Peyer's patch (tissue), 4 donors: ENCODE data around the gene PARL. TPM values are rescaled to one million over a fixed set of nuclear protein-coding genes. Genes with fewer than 3 reads are reported as not detected.

ENCODE experiments used
- DNase-seq, 3 donors: peaks; one replicate each; pipeline ENCODE4 v3.0.0-alpha.2; 2017 to 2019
- H3K27ac ChIP-seq, 4 donors: fragments of 200-600 bp; sonication (generic); one replicate each; pipeline ENCODE4 v1.5.1; 2016 to 2019
- H3K27me3 ChIP-seq, 2 donors: fragments of 200-600 bp; sonication (generic); one replicate each; pipeline ENCODE4 v1.5.1; 2019
- H3K36me3 ChIP-seq, 3 donors: fragments of 200-600 bp; sonication (generic); one replicate each; pipeline ENCODE4 v1.5.1; 2016 to 2019
- H3K4me1 ChIP-seq, 4 donors: fragments of 200-600 bp; sonication (generic); one replicate each; pipeline ENCODE4 v1.5.1; 2016 to 2019
- H3K4me3 ChIP-seq, 4 donors: fragments of 200-600 bp; sonication (generic); 1 replicate in 3 of 4; 2 replicates in 1 of 4; pipeline ENCODE4 v1.5.1; 2016 to 2019; ENCODE audit warnings: mild to moderate bottlenecking in 1 of 4
- H3K9me3 ChIP-seq, 4 donors: fragments of 200-600 bp; sonication (generic); one replicate each; pipeline ENCODE4 v1.5.1; 2016 to 2019; ENCODE audit warnings: mild to moderate bottlenecking in 1 of 4
- CTCF ChIP-seq, 6 experiments: fragments of 450-650 bp in 4 of 6; fragments of 200-600 bp in 2 of 6; sonication (generic) in 1 of 6; IDR thresholded peaks; one replicate each; pipeline ENCODE4 v1.5.1; 2017 to 2019; ENCODE audit warnings: antibody characterized with exemption in 6 of 6, mild to moderate bottlenecking in 3 of 6, moderate library complexity in 1 of 6
- POLR2A ChIP-seq, 2 donors: fragments of 450-650 bp; IDR thresholded peaks; one replicate each; pipeline ENCODE4 v1.5.1; 2017; ENCODE audit warnings: antibody characterized with exemption in 2 of 2, mild to moderate bottlenecking in 2 of 2, moderate library complexity in 2 of 2
- total RNA-seq, 4 donors: library from RNA; depleted of rRNA; stranded (reverse); fragments of >200 nt; gene quantifications; one replicate each; pipeline ENCODE4 v1.1.0, GENCODE V29; 2016

The PARL gene
- total RNA-seq, 4 donors from 2014 or later, result 22.3 to 69.9 (median 43.9) TPM

- Histone ChIP-seq H3K4me1 (peaks cover 0 to 10% (median 6%) of the 10 kb centered on the region in 4 donors), H3K4me3 (no peak overlapping the region), H3K36me3 (peaks cover 0 to 49% (median 0%) of the 10 kb centered on the region in 3 donors), H3K27ac (no peak overlapping the region), H3K27me3 (no peaks in the 10 kb centered on the region), H3K9me3 (no peaks in the 10 kb centered on the region)
- TF ChIP-seq POLR2A (IDR thresholded peaks at IDR 0.05), result no peak
- no peak for DNase-seq
Observed at GRCh38 chr3:183828538-183828870, 56.2 kb downstream of the PARL start.

- no peak overlapping the region for H3K27ac ChIP-seq
- peaks cover 0 to 44% (median 0%) of the 10 kb centered on the region in 3 donors for H3K36me3 ChIP-seq
- H3K9me3 ChIP-seq, result no peaks in the 10 kb centered on the region
- H3K4me1 ChIP-seq, result peaks cover 0 to 10% (median 6%) of the 10 kb centered on the region in 4 donors
- no peak overlapping the region for H3K4me3 ChIP-seq
- TF ChIP-seq CTCF (IDR thresholded peaks at IDR 0.05) (no peak), POLR2A (IDR thresholded peaks at IDR 0.05) (no peak)
- no peaks in the 10 kb centered on the region for H3K27me3 ChIP-seq
- DNase-seq, result no peak
Observed at GRCh38 chr3:183827809-183828537, 56.7 kb downstream of the PARL start.

- peaks cover 0 to 10% (median 6%) of the 10 kb centered on the region in 4 donors for H3K4me1 ChIP-seq
- no peaks in the 10 kb centered on the region for H3K9me3 ChIP-seq
- H3K27ac ChIP-seq, result no peak overlapping the region
- H3K4me3 ChIP-seq, result no peak overlapping the region
- peaks cover 0 to 31% (median 0%) of the 10 kb centered on the region in 3 donors for H3K36me3 ChIP-seq
- no peaks in the 10 kb centered on the region for H3K27me3 ChIP-seq
- no peak for DNase-seq
- TF ChIP-seq POLR2A (IDR thresholded peaks at IDR 0.05) (no peak), CTCF (IDR thresholded peaks at IDR 0.05) (no peak)
Observed at GRCh38 chr3:183826448-183827250, 58.0 kb downstream of the PARL start.

GRCh38 chr3:183825456-183826161 is 59.1 kb downstream of the PARL start, which contains the start of gene MAP6D1:
TSS of gene MAP6D1 (minus strand) at chr3:183825577. CDS start at chr3:183825547, 30 bp downstream.
- H3K27ac ChIP-seq, result peak within 1 kb of the TSS in 1 of 4 donors; percentile 58

GRCh38 chr3:183824761-183825455 is 59.8 kb downstream of the PARL start:
- peaks cover 0 to 16% (median 0%) of the 10 kb centered on the region in 3 donors for H3K36me3 ChIP-seq
- no peaks in the 10 kb centered on the region for H3K9me3 ChIP-seq
- H3K4me1 ChIP-seq, result peaks cover 0 to 10% (median 6%) of the 10 kb centered on the region in 4 donors
- peak in 2 of 3 donors; percentile 41 to 61 for DNase-seq
- peak overlapping the region; percentile 44 to 65 (median 61) for H3K4me3 ChIP-seq
- peak overlapping the region in 1 of 4 donors; percentile 58 for H3K27ac ChIP-seq
- no peak for TF ChIP-seq POLR2A (IDR thresholded peaks at IDR 0.05)
- TF ChIP-seq CTCF (IDR thresholded peaks at IDR 0.05), result no peak
- H3K27me3 ChIP-seq, result no peaks in the 10 kb centered on the region

More at GRCh38 chr3:183825456-183826161, 59.1 kb downstream of the PARL start, which contains the start of gene MAP6D1:
- Histone ChIP-seq H3K4me3 (peak within 1 kb of the TSS; percentile 44 to 65 (median 61)), H3K4me1 (peaks cover 0 to 10% (median 6%) of the 10 kb centered on the region in 4 donors), H3K9me3 (no peaks in the 10 kb centered on the region), H3K36me3 (peaks cover 0 to 21% (median 0%) of the 10 kb centered on the region in 3 donors), H3K27me3 (no peaks in the 10 kb centered on the region)
- peak in 3 of 6 experiments; percentile 11 to 16 (median 13) for TF ChIP-seq CTCF (IDR thresholded peaks at IDR 0.05)
- no peak for TF ChIP-seq POLR2A (IDR thresholded peaks at IDR 0.05)
- DNase-seq, result peak in 2 of 3 donors; percentile 22 to 58
